HPDE6-E6E7 (cell line): ENCODE results near the gene COL9A3.

Source experiments
- DNase-seq: peaks from one replicate; pipeline ENCODE4 v3.0.0; 2011; ENCODE audit warnings: missing footprints; ENCODE audit errors: extremely low spot score

COL9A3 gene

DNA sequence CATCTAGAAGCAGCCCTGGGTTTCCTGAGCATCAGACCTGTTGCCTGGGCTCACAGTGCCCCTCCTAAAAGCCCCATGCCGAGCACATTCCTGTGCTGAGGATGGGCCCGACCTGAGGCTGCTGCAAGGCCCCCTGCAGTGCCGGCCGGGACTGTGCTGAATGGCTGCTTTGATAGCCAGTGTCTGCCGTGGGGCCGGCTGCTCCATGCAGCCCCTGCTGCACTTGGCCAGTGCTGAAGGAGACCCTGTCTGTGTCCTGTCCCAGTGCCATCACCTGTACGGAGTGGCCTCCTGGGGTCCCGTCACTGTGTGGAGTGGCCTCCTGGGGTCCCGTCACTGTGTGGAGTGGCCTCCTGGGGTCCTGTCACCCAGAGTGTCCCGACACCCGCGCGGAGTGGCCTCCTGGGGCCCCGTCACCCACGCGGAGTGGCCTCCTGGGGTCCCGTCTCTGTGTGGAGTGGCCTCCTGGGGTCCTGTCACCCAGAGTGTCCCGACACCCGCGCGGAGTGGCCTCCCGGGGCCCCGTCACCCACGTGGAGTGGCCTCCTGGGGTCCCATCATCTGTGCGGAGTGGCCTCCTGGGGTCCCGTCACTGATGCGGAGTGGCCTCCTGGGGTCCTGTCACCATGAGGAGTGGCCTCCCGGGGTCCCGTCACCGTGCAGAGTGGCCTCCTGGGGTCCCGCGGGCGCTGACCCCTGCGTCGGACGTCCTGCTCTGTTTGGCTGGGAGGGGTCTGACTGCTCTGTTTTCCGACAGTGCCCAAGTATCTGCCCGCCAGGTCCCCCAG is 7.0 kb downstream of the COL9A3 start:
- DNase-seq = no peak

DNA sequence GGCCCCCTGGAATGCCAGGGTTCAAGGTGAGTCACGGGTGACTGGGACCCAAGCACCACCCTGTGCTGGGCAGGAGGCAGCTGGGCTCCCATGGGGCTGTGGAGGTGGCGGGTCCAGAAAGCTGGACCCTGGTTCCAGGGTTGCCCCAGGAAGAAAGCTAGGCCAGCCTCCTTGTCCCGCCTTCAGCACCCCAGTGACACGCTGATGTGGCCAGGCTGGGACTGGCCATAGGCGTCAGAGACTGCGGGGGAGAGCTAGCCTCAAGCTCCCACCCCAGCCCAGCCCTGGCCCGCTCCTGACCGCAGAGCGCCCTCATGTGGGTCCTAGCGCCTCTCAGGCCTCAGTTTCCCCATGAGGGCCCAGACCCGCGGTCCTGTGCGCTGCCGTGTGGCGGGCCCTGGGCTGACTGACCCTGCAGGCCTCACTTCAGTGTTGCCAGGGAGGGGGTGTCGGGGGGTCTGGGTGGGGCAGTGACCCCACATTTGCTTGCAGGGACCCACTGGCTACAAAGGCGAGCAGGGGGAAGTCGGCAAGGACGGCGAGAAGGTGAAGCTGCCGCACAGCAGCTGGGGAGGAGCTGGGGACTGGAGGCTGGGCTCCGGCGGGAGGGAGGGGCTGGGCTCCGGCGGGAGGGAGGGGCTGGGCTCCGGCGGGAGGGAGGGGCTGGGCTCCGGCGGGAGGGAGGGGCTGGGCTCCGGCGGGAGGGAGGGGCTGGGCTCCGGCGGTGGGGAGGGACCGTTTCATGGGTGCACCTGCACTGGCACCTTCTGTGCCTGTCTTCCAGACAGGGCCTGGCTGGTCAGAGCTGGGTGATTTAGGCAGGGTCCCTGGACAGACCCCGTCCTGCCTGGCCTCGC is 7.9 kb downstream of the COL9A3 start:
- no peak for DNase-seq

DNA sequence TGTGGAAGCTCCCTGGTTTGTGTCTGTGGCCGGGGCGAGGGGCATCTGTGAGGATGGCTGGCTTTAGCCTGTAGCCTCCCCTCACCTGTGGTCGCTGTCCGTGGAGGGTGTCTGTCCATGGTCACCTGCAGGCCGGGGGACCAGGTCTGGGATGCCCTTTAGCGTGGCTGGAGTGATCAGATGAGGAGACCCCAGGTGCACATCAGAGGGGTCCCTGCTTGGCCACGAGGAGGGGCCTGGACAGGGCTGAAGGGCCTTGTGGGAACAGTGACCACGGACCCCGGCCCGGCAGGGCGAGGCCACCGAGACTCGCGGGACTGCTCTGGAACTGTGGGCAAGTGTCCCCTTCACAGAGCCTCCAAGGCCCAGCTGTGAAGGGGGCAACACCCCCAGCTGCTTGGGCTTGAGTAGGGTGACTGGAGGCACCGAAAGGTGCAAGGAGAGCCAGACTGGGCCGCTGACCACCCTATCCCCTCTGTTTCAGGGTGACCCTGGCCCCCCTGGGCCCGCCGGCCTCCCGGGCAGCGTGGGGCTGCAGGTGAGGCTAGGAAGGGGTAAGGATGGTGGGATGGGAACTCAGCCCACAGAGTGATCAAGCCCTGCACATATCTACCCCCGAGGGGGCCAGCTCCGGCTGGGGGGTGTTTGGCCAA is 8.6 kb downstream of the COL9A3 start:
- no peak for DNase-seq

DNA sequence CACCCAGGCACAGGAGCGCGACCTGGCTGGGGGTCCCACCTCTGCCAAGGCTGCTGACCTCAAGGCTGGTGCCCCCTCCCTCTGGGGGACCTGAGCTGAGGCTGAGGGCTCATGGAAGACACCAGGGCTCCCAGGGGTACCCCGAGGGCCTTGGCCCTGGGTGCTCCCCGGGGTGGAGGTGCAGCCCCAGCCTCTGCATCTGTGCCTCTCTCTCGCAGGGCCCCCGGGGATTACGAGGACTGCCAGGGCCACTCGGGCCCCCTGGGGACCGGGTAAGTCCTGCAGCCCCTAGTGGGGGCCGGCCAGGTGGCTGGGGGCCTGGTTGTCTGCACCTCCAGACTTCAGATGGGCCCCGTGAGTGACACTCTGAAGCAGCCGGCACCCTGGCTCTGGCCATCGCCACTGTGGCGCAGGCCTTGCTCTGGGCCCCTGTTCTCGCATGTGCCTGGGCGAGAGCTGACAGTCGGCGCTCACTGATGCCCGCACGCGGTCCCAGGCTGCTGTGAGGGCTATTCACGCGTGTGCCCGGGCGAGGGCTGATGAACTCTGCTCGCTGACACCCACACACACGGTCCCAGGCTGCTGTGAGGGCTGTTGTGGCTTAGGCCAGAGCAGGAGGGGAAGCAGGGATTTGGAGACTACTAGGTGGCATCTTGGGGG is 9.3 kb downstream of the COL9A3 start:
- DNase-seq = no peak

DNA sequence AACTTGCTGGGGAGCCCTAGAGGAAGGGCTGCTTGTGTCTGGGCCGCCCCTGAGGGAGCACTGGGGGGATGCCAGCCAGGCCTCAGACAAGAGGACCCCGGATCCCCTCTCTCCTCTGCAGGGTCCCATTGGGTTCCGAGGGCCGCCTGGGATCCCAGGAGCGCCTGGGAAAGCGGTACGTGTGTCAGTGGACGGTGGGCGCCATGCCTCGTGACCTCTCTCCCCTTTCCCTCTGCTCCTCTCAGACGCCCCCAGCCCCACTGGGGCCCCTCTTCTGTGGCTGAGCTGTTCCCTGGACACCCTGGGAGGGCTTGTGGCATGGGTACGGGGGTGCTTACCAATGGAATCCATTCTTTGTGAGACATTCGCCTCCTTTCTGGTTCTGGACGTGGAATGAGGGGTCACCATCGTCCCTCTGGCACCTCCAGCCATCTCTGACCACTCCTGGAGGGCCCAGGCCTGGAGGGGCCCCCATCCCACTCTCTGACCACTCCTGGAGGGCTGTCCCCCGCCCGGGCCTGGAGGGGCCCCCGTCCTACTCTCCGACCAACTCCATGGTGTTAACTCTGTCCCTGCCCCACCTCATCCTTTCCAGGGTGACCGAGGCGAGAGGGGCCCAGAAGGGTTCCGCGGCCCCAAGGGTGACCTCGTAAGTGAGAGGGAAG is 9.9 kb downstream of the COL9A3 start:
- DNase-seq = no peak

DNA sequence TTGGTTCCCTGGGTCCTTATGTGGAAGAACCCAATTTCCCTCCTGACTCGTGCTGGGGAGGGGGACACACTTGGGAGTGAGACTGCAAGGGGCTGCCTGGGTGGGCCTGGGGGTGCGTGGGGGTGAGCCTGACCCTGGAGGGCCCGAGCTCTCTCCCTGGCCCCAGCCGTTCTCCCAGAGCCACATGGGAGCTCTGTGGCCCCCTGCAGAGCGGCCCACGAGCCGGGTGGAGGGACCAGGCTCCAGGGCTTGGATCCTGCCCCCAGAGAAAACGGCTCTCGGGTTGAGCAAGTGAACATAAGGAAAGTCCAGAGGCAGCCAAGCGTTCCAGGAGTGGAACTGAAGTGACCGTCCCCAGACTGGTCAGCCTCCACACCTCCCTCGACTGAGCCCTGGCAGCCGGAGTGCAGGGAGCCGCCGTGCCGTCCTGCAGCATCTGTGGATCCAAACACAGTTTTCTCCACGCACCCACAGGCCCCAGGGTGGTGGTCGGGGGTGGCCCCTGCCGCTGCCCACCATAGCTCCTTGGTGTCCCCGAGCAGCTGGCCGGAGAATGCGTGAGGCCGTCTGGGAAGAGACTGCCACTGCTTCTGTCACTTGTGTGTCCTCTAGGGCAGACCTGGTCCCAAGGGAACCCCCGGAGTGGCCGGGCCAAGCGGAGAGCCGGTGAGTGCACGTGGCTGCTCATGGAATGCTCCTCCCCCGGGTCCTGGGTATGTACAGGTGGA is 10.6 kb downstream of the COL9A3 start:
- no peak for DNase-seq

DNA sequence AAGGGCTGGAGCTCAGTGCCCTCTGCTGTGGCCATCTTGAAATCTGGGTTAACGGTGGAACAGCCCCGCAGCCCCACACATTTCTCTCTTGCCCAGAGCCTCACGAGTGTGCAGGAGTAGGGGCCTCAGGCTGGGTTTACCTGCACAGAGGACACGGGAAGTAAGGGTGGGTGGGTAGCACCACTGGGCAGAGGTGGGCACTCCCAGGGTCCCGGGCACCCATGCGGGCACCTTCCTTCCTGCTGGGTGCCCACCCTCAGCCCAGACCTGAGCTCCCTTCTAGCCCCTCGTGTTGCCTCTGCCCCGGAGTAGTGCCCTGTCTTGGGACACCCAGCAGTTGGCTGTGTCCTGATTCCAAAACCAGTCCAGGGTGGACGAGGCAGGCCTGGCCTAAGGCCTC is 11.2 kb downstream of the COL9A3 start:
- DNase-seq = no peak

DNA sequence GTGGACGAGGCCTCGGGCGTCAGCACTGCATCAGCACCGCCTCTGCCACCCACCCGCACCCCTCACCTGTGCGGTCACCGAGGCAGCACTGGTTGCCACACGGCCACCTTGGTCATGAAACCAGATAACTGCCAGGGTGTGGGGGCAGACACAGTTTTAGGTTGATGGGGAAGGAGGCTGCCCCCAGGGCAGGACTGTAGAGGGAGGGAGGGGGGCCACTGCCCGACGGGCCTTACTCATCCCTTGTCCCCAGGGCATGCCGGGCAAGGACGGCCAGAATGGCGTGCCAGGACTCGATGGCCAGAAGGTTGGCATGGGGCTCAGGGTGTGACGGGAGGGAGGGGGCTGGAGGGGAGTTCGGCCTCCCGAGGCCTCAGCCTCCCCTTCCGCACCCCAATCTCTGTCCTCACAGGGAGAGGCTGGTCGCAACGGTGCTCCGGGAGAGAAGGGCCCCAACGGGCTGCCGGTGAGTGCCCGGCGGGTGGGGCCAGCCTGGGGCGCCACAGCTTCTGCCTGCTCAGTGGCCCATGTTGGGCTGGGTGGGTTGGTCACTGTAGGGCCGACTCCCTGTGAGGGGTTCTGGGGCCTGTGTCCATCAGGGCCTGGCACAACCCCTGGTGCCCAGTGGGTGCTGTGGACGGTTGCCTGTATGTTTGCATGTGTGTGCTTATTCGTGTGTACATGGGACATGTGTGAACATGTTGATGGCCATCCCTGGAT is 11.8 kb downstream of the COL9A3 start:
- no peak for DNase-seq

DNA sequence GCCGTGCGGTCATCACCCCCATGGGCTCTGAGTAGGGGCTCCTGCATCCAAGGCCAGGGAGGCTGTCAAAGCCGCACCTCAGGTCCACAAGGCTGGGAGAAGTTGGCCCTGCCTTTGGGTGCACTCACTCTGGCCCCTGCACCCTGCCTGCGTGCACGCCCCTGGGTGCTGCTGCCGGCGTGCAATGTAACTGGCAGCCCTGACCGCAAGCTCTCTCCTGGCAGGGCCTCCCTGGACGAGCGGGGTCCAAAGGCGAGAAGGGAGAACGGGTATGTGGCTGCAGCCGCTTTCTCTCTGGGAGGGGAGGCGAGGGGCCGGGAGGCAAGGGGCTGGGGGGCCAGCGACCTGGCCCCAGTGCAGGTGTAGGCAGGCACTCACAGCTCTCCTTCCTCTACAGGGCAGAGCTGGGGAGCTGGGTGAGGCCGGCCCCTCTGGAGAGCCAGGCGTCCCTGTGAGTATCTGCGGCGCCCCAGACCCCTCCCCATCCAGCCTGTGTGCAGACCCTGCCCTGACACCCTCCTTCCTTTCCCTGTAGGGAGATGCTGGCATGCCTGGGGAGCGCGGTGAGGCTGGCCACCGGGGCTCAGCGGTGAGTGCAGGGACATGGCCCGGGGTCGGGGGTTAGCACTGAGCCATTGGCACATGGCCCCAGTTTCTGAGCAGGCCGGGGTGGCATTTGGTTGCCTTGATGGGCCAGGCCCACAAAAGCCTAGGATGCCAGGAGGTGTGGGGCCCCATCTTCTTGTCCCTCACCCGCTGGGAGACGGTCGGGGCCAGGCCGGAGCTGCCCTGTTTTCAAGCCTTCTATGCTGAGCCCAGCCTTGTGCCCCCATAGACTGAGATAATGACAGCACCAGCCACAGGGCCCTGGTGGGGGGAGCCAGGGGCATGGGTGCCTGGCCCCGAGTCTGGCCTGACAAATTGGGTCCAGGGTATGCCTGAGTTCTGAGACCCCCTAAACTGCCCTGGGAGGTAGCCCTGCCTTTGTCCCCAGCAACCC is 12.7 kb downstream of the COL9A3 start:
- DNase-seq = no peak

DNA sequence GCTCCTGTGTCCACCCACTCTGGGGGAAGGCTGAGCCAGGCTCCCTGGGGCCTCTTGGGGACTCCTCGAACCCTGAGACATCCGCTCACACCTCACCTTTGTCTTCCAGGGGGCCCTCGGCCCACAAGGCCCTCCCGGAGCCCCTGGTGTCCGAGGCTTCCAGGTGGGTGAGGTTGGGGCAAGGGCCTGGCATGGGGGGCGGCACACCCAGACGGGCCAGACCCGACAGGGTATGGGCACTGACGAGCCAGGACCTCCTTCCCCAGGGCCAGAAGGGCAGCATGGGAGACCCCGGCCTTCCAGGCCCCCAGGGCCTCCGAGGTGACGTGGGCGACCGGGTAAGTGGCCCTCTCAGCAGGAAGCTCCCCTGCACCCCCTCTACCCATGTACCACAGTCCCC is 13.4 kb downstream of the COL9A3 start:
- no peak for DNase-seq

DNA sequence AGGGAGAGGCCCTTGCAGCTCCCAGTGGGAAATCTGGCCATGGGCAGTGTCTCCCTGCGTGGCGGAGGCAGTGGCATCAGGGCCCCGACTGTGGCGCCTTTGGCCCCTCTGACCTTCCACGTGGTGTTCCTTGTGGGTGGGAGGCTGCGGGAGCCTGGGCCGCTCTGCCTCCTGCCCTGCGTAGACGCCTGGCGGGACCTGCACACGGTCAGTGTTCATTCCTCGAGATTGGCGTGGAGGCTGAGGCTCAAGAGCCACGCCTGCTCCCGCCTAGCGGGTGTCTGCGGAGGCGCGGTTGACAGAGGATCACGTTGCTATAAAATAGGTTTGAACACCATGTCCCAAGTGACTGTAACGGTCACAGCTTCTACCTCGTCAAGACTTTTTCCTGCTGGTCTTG is 14.0 kb downstream of the COL9A3 start:
- no peak for DNase-seq

DNA sequence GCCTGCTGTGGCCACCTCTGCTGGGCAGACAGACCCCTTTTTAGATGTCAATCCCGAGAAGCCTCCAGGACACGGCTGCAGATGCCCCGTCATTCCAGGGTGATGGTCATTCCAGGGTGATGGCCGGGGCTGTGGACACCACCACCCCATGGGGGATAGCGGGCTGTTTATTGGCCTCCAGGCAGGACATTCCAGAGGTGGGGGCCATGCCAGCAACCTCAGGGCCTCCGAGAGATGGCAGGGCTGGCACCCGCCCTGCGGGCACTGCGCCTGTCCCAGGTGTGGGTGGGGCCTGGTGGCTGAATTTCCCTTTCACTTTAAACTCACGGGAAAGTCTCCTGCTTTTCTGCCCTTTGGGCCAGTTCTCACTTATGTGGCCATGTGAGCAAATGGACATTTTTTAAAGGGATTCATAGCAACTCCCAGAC is 14.5 kb downstream of the COL9A3 start:
- no peak for DNase-seq

DNA sequence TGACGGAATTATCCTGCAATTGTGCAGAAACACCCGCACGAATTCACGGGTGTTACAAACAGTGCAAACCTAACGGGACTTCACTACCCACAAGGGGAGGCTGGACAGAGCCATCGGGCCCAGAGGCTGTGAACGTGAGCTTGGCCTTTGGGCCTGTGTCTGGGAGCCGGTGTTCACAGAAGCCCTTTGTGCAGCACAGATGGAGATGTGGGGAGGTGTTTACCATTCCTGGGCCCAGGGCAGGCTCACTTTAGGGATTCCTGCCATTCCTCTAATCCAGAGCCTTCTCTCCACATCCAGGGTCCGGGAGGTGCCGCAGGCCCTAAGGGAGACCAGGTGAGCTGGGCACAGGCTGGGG is 15.0 kb downstream of the COL9A3 start:
- DNase-seq = no peak

DNA sequence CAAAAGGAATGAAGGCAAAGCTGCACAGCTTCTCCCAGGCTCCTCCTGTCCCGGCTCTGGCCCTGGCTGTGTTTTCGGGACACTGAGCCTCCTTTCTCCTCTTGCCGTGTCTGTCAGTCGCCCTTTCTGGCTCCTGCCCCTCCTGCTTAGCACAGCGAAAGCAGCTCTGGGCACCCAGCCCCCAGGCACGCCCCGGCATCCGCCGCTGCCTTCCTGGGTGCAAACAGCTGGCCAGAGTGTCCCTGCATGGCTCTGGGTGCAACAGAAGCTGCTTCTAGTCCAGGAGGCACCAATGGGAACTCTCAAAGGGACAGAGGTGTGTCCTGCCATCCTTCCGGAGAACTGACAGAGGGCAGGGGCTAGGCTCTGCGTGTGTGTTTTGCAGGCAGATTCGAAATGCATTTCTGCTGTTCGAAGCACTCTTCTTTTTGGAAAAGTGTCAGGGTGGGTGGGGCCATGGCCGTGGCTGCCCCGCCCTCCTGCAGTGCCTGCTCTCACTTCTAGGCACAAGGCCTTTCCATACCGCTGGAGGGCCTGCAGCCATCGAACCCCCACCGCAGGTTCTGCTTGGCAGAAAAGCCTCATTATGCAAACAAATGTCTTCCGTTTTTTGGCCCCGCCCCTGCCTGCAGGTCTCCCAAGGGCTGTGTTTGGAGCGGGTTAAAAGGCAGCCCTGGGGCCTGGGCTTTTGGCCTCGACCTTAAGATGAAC is 15.5 kb downstream of the COL9A3 start:
- no peak for DNase-seq

DNA sequence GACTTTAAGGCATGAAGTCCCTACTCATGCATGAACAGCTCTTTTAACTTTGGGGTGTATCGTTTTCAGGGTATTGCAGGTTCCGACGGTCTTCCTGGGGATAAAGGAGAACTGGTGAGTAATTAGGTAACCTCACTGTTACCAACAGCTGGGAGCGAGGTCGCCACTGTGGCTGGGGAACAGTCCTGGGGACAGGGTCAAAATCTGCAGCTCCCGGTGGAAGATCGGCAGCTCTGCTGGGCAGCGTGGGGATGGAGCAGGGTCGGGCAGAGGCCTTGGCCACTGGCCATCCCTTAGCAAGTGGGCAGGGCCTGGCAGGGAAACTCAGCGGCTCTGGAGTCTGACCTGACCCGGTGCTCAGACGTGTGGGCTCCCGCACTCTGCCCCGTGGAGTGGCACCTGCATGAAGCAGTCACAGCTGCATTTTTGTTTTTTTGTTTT is 16.1 kb downstream of the COL9A3 start:
- no peak for DNase-seq

DNA sequence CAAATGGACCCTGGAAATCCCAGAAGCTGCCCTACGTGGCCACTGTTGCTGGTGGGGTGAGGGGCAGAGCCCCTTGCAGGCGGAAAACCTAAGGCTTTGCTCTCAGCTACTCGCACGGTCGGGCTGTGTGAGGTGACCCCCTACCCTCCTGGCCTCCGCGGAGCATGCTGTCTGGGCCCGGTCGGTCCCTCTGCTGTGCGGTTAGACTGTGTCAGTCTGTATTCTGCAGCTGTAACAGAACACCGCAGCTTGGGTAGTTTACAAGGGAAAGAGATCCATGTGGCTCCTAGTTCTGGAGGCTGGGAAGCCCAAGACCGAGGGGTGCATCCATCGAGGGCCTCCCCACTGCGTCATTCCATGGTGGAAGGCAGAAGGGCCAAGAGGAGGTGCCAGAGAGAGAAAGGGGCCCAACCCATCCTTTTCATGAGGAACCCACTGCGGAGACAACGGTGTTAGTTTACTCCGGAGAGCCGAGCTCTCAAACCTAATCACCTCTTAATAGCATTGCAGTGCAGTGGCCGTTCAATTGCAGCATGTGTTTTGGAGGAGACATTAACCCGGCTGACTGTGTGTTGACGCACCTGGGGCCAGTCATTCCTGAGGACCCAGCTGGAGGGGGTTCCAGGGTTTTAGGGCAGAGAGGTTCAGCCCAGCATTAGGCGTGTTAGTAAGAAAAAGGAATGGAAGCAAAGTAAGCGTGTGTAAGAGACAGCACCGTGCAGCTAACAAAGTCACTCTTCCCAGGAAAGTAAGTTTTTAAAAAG is 18.3 kb downstream of the COL9A3 start:
- DNase-seq = no peak
